Globus pallidus (tissue), 1 donor: ENCODE measurements around the gene ACOXL.

Experiments
- DNase-seq: peaks from one replicate; pipeline ENCODE4 v3.0.0-alpha.2; 2015; ENCODE audit warnings: low spot score

Gene ACOXL

DNA sequence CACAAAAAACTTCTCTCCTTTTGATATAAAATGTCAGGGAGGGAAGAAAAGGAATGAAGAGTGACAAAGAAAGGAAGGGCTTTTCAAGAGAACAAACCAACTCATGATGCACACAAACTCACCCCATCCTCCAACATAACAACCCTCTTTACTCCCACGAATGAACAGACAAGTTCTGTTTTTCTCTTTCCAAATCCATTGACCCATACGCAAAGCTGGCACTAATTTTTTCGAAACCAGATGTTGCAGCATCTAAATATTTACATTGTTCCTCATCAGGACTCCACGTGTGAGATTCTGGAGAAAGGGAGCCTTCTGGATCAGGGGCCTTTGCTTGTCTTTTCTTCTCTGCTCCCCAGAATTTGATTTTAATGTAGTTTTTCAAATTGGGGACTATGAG, 245.0 kb downstream of the ACOXL start:
- no peak for DNase-seq

DNA sequence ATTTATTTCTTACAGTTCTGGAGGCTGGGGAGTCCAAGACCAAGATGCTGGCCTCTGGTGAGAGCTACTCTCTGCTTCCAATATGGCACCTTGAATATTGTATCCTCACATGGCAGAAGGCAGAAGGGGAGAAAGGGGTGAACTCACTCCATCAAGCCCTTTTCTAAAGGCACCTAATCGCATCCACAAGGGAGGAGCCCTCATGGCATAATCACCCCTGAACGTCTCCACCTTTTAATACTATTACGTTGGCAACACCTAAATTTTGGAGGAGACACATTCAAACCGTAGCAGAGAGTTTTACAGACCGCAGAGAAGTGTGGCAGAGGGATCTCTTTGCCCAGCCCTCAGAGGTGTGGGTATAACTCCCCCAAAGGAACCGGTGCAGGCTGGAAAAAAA, 245.8 kb downstream of the ACOXL start:
- DNase-seq = no peak

DNA sequence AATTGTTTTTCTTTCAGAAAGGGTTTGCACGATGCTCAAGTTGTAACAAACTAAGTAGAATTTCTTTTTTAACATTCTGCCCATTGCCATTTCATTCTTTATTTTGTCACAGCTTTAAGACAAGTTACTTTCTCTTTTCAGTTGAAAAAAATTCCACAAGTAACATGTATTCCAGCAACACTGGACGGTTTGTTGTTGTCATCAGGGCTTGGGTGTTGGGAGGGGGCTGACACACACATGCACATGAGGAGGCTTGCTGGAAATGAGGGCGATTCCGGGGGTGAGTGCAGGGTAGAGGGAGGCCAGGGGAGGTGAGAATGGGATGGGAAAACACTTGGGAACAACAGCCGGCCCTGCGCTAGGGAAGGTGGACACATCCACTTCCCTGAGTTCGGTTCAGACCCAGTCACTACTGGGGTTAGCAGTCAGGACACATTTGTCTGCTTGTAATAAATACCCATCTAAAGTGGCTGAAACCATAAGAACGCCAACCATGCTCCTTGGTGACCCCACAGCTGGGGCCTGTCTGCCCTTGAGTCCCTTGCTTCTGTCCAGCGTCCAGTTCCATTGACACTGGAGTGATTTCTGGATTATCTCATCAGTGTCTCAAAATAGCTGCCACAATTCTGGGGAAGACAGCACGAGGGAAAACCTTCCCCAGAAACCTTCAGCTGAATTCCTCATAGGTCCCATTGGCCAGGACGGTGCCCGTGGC, 246.5 kb downstream of the ACOXL start:
- no peak for DNase-seq

DNA sequence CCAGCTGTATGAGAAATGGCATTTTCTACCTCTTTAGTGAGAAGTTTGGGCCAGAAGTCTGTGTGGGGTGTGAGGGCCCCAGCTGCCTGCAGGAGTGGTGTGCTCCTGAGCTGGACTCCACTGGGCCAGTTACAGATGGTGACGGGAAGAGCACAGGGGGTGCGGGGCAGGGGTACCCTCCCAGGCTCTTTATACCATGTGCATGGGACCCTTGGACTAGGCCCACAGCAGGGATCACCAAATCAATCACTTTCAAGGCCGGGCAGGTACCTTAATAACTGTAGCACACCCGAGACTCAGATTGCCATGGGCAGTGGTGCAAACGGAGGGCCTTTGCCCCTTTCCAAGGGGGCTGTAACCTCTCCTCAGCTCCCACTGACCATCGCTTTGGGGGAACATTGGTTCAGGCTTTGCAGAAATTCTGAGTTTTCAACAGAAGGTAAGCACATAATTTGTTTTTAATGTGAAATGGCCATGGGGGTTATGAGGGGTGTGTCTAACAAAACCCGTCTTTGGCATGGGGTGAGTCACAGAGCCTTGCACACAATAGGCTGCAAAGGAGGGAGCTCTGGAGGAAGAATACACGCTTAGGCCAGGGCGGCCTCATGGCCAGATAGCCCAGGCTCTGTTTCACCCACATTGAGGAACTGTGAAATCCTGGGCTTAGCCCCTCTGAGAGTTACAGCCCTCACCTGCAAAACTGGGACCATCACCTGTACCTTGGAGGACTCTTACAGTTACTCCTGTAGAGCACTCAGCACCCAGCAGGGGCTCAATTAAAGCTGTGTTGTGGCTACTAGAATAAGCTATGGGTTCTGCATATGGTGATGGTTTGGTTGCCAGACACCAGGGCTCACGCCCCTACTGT, 247.3 kb downstream of the ACOXL start:
- no peak for DNase-seq

DNA sequence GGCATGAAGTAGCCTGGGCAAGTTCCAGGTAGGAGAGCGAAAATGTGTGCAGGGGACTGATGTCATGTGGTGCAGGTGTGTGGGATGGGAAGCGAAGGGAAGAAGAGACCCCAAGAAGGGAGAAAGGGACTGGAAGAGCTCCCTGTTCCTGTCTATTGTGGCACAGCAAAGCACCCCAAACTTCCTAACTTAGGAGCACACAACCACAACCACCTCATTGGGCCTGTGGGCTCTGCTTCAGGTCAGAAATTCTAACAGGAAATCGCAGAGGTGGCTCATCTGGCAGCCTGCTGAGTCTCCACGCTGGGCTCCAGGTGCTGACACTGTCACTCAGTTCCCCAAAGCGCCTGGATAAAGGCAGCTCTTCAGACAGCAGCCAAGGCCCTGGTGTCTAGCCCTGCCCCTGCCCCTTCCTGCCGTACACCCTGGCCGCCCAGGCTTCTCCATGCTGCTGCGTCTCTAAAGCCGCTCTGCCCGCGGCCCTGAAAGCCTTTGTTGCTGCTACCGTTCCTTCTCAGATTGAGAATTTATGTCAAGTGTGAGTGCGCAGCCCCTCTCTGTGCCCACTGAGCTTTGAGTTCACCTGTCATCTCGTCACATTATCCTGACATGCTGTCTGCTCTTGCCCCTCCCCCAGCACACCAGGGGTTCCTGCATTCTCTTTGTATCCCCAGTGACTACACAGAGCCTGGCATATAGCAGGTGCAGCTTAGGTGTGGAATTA, 248.1 kb downstream of the ACOXL start:
- no peak for DNase-seq

DNA sequence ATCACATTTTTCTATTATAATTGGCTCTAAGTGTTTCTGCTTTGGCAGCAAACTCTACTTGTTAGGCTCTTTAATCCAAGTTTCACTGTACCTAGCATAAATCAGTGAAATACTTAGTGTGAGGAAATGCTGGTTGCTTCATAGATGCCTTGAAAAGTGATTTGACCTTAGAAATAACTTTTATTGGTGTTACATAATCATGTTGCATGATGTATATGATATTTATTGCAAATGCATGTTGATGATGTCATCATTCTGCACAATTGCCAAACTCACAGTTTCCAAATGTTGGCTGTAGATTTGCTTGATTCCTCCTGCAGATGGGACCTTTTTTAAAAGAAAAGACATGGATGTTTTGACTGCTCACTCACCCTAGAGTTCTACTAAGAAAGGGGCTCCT, 250.8 kb downstream of the ACOXL start:
- DNase-seq = no peak

DNA sequence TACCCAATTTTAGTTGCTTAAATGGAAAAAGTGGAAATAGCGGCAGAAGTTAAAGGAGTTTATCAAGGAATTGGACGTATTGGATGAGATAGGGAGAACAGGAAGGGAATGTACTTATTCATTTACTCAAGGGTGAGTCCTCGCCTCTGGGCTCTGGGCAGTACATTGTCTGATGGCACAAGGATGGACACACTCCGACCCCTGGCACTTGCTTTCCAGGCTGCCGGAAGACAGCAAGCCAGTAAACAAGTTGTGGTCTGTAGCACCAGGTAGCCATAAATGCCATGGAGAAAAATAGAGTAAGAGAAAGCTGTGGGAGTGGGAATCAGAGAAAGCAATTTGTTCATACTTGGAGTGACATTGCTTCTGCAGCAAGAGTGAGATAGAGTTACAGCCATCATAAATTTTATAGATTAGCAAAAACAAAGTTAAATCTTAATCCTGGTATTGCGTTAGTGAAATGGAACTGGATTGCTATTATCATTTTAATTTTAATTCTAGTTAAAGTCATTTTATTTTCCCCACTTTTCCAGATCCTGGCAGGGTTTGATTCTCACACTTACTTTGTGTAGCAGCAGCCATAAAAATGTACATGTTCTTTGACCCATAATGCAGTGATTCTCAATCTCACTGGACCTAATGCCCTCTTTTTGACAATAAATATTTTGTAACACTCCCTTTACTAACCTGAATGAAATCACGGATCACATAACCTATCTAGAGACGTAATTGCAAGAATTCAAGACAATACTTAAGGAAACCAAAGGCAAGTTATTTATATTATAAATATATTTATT, 252.5 kb downstream of the ACOXL start:
- DNase-seq = no peak

DNA sequence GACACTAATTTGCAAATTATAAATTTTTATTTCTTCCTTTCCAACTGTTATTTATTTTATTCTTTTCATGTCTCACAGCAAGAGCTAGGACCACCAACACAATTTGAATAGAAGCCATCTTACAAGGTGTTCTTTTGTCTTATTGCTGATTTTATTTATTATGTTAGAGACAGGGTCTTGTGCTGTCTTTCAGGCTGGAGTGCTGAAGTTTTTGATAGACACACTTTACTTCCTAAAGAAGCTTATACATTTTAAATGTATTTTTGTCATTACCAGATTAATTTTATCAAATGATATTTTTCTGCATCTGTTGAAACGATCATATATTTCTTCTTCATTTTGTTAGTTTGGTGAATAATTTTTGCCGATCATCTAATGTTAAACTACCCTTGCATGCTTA, 258.1 kb downstream of the ACOXL start:
- no peak for DNase-seq

DNA sequence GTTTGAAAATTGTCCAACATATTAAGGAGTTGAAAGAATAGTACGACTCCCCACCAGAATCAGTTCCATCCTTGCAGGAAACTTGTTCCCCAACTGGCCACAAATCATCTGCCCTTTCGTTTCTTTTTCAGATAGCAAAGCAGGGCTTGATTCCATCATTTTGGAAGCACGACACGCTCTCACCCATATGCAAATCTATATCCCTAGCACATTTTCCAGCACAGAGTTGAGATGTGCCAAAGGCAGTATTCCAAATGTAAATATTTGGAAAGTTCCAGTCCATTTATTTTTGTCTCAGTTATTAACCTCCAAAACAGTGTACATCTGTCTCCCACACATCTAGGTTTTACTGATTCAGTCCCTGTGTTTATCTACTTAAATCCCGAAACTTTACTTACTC, 259.5 kb downstream of the ACOXL start:
- DNase-seq = no peak

DNA sequence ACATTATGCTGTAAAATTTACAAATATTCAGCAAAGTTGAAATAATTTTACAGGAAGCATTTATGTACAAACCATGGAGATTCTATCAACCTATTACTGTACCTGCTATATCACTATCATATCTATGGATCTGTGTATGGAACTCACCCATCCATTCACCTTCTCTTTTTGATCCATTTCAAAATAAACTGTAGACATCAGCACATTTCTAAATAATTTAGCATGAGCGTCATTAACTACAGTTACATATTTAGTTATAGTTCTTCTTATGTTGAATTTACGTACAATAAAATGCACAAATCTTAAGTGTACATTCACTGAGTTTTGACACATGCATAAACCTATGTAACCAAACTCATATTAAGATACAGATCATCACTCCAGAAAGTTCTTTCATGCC, 260.5 kb downstream of the ACOXL start:
- no peak for DNase-seq

DNA sequence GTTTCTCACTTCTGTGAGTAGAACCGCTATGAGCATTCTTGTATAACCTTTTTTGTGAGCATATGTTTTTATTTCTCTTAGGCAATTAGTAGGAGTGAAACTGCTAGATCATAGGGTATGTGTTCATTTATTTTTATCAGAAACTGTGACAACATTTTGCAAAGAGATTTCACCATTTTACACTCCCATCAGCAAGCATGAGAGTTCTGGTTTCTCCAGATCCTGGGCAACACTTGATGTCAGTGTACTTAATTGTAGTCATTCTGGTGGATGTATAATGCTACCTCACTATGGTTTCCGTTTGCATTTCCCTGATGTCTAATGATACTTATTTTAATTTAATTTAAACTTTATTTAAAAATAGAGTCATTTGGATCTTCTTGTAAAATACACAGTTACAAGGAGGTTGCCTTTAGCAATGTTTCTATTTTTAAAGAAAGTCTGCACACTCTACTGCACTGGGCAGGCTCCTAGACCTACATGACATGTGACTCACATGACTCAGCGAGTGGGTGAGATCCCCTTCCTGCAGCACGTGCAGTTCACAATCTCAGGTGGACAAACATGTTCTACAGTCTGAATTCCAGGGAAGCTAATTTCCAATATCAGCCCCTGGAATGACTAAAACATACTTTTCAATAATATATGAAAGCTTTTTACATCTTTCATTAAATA, 261.3 kb downstream of the ACOXL start:
- DNase-seq = no peak

DNA sequence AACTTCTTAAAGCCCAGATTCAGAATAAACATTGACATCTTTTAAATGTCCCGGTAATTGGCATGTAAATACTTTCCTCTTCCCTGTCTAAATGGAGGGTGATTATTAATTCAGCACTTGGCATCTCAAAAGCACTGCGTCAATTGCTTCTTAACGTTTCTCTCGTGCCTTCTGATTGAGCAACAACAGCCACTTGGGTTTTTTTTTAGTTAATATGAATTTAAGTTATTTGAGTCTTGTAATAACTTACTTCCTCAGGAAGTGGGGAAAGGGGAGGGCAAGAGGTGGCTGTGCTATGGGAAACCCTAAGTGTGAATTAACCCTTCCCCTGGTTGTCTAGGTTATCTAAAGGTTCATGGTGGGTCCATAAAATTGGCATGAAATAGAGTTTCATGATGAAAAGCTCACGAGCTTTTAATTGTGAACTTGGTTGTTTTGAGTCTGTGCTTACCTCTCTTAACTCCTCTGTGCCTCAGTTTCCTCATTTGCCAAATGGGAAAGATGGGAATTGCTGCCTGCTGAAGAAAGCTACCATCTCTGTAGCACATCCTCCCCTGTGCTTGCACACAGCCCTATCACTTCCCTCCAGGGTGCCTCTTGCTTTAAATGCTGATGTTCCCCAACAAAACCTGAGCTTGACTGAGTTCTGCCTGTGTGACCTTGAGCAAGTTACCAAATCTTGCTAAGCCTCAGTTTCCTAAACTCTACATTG, 262.0 kb downstream of the ACOXL start:
- no peak for DNase-seq

DNA sequence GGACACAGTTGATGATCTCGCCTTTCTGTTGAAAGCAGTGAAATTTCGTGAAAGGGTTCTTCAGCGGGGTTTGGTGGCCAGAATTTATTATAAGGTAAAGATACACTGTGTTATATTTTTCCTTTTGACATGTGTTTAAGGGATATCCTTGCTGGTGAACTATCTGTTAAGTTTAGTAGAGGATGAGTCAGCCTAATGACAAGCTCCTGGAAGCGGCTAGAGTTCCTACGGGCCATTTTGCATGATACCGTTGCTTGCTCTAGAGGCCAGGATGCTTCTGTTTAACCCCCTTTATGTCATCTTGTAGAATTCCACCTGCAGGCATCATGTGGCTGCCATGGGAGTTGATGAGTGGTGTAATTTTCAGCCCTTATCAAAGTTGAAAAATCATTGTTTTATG, 263.5 kb downstream of the ACOXL start:
- DNase-seq = no peak

DNA sequence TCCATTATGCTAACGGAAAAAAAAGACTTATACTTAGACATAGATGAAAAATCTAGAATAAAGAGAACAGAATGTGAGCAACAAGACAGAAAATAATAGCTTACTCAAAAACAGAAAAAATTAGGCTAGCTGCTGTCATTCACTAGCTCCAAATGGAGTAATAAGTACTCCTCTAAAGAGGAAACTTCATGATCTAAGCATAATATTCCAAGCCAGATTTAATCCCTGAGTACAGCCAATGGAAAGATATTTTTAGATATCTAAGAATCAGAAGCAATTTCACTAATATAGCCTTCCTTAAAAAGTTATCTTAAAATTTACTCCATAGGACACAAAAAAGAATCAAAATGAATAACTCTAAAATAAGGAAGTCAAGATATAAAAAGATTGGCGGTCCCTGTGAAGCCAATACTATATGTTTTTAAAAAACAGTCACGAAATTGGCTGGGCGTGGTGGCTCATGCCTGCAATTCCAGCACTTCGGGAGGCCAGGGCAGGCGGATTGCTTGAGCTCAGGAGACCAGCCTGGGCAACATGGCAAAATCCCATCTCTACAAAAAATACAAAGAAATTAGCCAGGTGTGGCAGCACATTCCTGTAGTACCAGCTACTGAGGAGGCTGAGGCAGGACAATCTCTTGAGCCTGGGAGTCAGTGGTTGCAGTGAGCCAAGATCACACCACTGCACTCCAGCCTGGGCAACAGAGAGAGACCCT, 265.1 kb downstream of the ACOXL start:
- no peak for DNase-seq

DNA sequence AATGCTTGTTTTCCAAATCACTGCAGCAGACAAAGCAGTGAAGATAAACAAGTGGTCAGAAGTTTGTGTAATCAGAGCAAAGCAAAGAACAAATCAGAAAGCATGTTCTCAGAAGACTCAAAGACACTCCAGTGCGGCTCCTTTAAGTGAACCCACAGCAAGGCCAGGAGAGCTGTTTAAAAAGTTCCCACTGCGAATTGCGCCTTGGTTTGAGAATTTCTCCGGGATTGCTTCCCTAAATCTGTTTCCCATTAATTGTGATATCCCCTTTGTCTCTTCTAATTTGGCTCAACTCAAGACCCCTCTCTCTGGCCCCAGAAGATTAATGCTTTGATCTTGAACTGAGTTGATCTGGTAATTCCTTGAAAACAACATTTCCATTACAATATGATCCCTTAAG, 265.9 kb downstream of the ACOXL start:
- DNase-seq = no peak

DNA sequence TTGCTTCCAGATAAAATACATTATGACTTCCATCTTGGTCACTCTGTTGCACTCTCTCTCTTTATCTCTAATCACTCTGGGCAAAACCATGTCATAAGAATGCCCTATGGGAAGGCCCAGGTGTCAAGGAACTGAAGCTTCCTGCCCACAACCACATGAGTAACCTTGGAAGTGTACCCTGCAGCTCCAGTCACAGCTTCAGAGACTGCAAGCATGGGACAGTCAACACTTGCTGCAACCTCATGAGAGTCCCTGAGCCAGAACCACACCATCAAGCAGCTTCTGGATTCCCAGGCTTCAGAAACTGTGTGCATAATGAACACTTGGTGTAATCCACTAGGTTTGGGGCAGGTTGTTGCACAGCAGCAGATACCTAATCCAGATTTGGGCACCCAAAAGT, 267.3 kb downstream of the ACOXL start:
- no peak for DNase-seq

DNA sequence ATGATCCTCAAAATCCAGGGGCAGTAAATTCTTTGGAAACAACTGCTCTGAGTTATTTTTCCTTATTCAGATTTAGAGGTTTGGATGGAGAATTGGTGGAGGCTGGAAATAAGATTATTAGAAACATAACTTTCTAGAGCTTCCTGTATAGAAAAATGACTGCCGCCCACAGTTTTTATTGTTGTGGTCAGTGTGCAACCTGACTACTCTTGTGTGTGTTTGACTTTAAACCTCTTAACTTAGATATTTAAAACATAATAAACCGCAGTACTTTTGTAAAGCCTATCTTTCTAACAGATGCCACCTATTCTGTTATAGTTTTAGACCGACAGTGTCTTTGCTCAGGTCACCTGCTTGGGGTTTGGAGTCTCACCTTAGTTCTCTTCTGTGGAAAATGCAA, 272.9 kb downstream of the ACOXL start:
- DNase-seq = no peak

DNA sequence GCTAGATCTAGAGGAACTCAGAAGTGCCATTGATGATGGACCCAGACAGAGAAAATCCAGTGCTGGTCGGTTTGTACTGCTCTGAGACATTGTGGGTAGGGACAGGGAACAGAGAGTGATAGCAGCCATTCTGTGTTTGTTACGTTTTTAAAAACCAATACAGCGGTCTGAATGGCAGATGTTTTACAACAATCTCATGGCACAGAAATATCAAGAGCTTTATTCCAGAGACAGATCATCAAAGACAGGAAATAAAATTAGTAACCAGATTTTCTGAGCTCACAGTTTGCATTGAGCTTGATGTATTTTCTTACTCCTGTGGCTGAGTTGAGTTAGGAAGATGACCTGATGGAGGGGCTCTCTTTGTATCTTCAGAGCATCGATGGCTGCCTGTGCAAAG, 273.4 kb downstream of the ACOXL start:
- no peak for DNase-seq

DNA sequence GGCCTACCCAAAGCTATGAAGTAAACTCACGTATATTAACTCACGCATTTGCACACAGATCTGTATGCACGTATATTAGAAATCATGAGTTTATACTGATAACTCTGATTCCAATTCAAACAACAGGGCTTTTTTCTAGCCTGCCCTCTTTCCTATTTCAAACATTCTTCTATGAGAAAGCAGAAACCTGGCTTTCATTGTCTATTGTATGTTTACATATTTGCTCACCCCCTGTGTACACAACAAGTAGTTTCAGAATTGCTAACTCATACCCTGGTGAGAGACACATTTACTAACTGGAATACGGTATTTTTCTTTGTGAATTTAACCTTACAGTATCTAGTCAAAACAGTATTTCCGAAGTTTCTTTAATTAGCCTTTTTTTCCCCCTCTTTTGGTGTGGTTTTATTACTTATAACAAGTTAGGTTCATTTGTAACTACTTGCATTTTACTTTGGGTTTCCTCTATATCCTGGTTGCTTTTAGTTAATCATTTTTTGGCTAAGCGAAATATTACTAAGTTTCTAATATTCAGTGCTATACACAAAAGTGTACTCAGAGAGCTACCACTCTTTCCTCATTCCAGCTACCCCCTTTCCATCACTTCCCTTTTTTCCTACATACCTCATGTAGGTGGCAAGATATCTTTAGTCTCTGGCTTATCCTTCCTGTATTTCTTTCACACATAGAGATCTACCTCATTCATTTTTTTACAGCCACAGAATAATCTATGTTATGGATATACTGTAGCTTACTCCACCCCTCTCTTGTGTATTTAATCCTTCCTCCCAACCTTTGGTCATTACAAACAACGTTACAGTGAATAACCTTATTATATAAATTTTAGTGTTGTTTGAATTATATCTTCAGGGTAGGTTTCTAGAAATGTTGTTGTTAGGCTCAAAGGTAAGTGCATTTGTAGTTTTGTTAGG, 275.6 kb downstream of the ACOXL start:
- DNase-seq = no peak
